Measurements from ENCODE around the gene CTSW. TPM values are rescaled to one million over a fixed set of nuclear protein-coding genes. Genes with fewer than 3 reads are reported as not detected.

The CTSW gene
- total RNA-seq, 1 donor from 2014 or later: 0.59 TPM

DNA sequence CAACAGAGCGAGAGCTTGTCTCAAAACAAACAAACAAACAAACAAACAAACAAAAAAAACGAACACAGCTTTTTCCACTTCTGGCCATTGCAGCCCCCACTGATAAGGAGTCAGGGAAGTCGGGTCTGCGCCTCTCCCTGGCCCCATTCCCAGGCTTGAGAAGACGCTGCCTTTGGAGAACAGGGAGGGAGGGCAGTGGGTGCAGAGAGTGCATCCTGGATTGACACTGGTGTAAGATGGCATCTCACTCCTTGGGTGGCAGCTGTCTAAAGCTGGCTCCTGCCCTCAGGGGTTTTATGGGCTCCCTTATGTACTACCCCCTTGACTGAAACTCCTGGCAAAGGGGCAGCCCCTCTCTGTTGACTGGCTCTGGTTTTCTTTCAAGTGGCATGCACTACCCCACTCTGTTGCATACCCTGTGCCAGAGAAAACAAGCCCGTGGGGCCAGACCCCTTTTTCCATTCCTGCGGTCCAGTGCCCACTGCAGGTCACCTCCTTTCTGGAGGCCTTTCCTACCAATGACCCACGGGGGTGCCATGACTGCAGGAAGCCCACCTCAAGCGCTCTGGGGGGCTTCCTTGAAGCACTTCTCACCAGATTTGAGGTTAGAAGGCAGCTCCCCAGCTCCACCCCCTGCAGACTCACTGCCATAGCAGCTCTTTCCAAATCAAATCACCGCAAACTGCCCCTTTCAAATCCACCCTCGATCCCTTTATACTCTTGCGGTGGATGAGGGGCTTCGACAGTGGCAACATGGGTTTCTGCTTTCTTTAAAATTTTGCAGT, 52.3 kb downstream of the CTSW start:
- no peak for DNase-seq

DNA sequence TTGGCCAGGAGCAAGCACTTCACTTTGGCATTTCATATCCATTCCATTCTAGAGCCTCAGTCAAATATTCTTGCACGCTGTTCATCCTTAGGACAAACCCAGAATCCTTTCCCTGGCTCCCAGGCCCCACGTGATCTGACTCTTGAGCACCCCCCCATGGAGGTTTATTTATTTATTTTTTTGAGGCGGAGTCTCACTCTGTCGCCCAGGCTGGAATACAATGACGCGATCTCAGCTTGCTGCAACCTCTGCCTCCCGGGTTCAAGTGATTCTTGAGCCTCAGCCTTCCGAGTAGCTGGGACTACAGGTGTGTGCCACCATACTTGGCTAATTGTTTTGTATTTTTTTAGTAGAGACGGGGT, 52.9 kb downstream of the CTSW start:
- DNase-seq: no peak

Other genes with a start within 250 kb of the CTSW start
- gene SIPA1, start 241.7 kb upstream of the CTSW start, total RNA-seq: 12.1 TPM
- 22.6 TPM for gene RELA, start 216.9 kb upstream of the CTSW start, total RNA-seq
- 30.0 TPM for gene KAT5, start 167.6 kb upstream of the CTSW start, total RNA-seq
- 12.9 TPM for gene RNASEH2C, start 159.0 kb upstream of the CTSW start, total RNA-seq
- gene AP5B1, start 98.9 kb upstream of the CTSW start, total RNA-seq: 6.9 TPM
- 23.3 TPM for gene OVOL1, start 92.8 kb upstream of the CTSW start, total RNA-seq
- gene SNX32, start 45.9 kb upstream of the CTSW start, total RNA-seq: 1.4 TPM
- gene CFL1, start 21.7 kb upstream of the CTSW start, total RNA-seq: 371 TPM
- 24.0 TPM for gene MUS81, start 19.4 kb upstream of the CTSW start, total RNA-seq
- 33.6 TPM for gene EFEMP2, start 7.0 kb upstream of the CTSW start, total RNA-seq
- 51.0 TPM for gene FIBP, start 8.6 kb downstream of the CTSW start, total RNA-seq
- gene CCDC85B, start 10.8 kb downstream of the CTSW start, total RNA-seq: 11.4 TPM
- gene FOSL1, start 20.6 kb downstream of the CTSW start, total RNA-seq: 10.6 TPM
- gene C11orf68, start 39.2 kb downstream of the CTSW start, total RNA-seq: 13.6 TPM
- 55.1 TPM for gene DRAP1, start 39.6 kb downstream of the CTSW start, total RNA-seq
- not detected for gene TSGA10IP, start 65.6 kb downstream of the CTSW start, total RNA-seq
- 38.0 TPM for gene SART1, start 81.9 kb downstream of the CTSW start, total RNA-seq
- gene EIF1AD, start 122.3 kb downstream of the CTSW start, total RNA-seq: 19.0 TPM
- gene BANF1, start 122.7 kb downstream of the CTSW start, total RNA-seq: 20.5 TPM
- 279 TPM for gene CST6, start 132.2 kb downstream of the CTSW start, total RNA-seq
- gene CATSPER1, start 146.6 kb downstream of the CTSW start, total RNA-seq: 0.10 TPM
- not detected for gene GAL3ST3, start 169.3 kb downstream of the CTSW start, total RNA-seq
- gene SF3B2, start 172.5 kb downstream of the CTSW start, total RNA-seq: 87.3 TPM
- 31.0 TPM for gene PACS1, start 190.4 kb downstream of the CTSW start, total RNA-seq

Measured in skin of body (tissue), 2 donors.